Epithelial cell of proximal tubule (primary cell): ENCODE measurements around the gene ALDOA. TPM values are rescaled to one million over a fixed set of nuclear protein-coding genes. Genes with fewer than 3 reads are reported as not detected.

Experiments
- DNase-seq: peaks from one replicate; pipeline ENCODE4 v3.0.0-alpha.2; 2011; ENCODE audit warnings: low read depth
- H3K4me3 ChIP-seq: 2 replicates; pipeline ENCODE4 v1.5.1; 2011; ENCODE audit warnings: low read depth, mild to moderate bottlenecking, low read length
- CTCF ChIP-seq: conservative IDR thresholded peaks from 2 replicates; pipeline ENCODE4 v1.5.1; 2012; ENCODE audit warnings: low read depth, mild to moderate bottlenecking, low read length
- total RNA-seq: library from RNA; depleted of rRNA; stranded (reverse); fragments of >200 nt; gene quantifications from 2 replicates; pipeline ENCODE4 v1.2.3, GENCODE V29; 2015

The ALDOA gene
- total RNA-seq, 1 donor from 2014 or later: 2,089 TPM

- H3K4me3 ChIP-seq: no peak overlapping the region
- no peak for TF ChIP-seq CTCF
- no peak for DNase-seq
Measured at GRCh38 chr16:30079480-30079879, 13.9 kb downstream of the ALDOA start.

GRCh38 chr16:30082545-30083090, 17.1 kb downstream of the ALDOA start:
- no peak overlapping the region for H3K4me3 ChIP-seq
- no peak for DNase-seq
- peak; percentile 30 for TF ChIP-seq CTCF

GRCh38 chr16:30083216-30084055, 17.9 kb downstream of the ALDOA start:
- no peak for DNase-seq
- H3K4me3 ChIP-seq: no peak overlapping the region
- no peak for TF ChIP-seq CTCF

GRCh38 chr16:30084096-30084815, 18.7 kb downstream of the ALDOA start:
- no peak for TF ChIP-seq CTCF
- no peak overlapping the region for H3K4me3 ChIP-seq
- no peak for DNase-seq

GRCh38 chr16:30084816-30085159, 19.2 kb downstream of the ALDOA start:
- no peak for TF ChIP-seq CTCF
- no peak overlapping the region for H3K4me3 ChIP-seq
- DNase-seq: no peak

- no peak overlapping the region for H3K4me3 ChIP-seq
- DNase-seq: no peak
- no peak for TF ChIP-seq CTCF
Measured at GRCh38 chr16:30085247-30085646, 19.7 kb downstream of the ALDOA start.

- DNase-seq: no peak
- H3K4me3 ChIP-seq: no peak overlapping the region
- no peak for TF ChIP-seq CTCF
Measured at GRCh38 chr16:30085820-30086219, 20.3 kb downstream of the ALDOA start.
